ENCODE data around the gene NUDT14.

Gene NUDT14

GRCh38 chr14:105200074-105200473 lies 19.0 kb upstream of the NUDT14 start:
- Mint-ChIP-seq H3K36me3 (ENCODE audit: low read depth) (no peaks in the 10 kb centered on the region), H3K9me3 (no peaks in the 10 kb centered on the region), H3K4me1 (peaks cover 6% of the 10 kb centered on the region), H3K27me3 (ENCODE audit: low read depth) (peaks cover 24% of the 10 kb centered on the region), H3K4me3 (no peak overlapping the region), H3K27ac (no peak overlapping the region)
- no peak for TF ChIP-seq CTCF (IDR thresholded peaks at IDR 0.05; ENCODE audit: unreplicated experiment in 3 of 3)

GRCh38 chr14:105199093-105199492 lies 18.0 kb upstream of the NUDT14 start:
- Mint-ChIP-seq H3K4me3 (no peak overlapping the region), H3K27ac (peak overlapping the region in 1 of 3 experiments; percentile 57)

GRCh38 chr14:105198588-105198987 lies 17.5 kb upstream of the NUDT14 start:
- Mint-ChIP-seq H3K36me3 (ENCODE audit: low read depth) (no peaks in the 10 kb centered on the region), H3K27ac (peak overlapping the region in 1 of 3 experiments; percentile 57), H3K9me3 (no peaks in the 10 kb centered on the region), H3K27me3 (ENCODE audit: low read depth) (peaks cover 31% of the 10 kb centered on the region), H3K4me1 (peaks cover 17% of the 10 kb centered on the region), H3K4me3 (no peak overlapping the region)
- no peak for TF ChIP-seq CTCF (IDR thresholded peaks at IDR 0.05; ENCODE audit: unreplicated experiment in 3 of 3)

More at GRCh38 chr14:105199093-105199492, 18.0 kb upstream of the NUDT14 start:
- H3K9me3 Mint-ChIP-seq = no peaks in the 10 kb centered on the region
- H3K4me1 Mint-ChIP-seq = peaks cover 13% of the 10 kb centered on the region
- H3K36me3 Mint-ChIP-seq (ENCODE audit: low read depth) = no peaks in the 10 kb centered on the region
- H3K27me3 Mint-ChIP-seq (ENCODE audit: low read depth) = peaks cover 29% of the 10 kb centered on the region
- TF ChIP-seq CTCF (IDR thresholded peaks at IDR 0.05; ENCODE audit: unreplicated experiment in 3 of 3) = no peak

- Mint-ChIP-seq H3K36me3 (ENCODE audit: low read depth) (no peaks in the 10 kb centered on the region), H3K4me1 (peaks cover 17% of the 10 kb centered on the region), H3K27ac (no peak overlapping the region), H3K4me3 (no peak overlapping the region), H3K27me3 (ENCODE audit: low read depth) (peaks cover 31% of the 10 kb centered on the region), H3K9me3 (no peaks in the 10 kb centered on the region)
- TF ChIP-seq CTCF (IDR thresholded peaks at IDR 0.05; ENCODE audit: unreplicated experiment in 3 of 3) = no peak
These were observed 16.1 kb upstream of the NUDT14 start for GRCh38 chr14:105197211-105197641.

GRCh38 chr14:105196265-105196960 lies 15.3 kb upstream of the NUDT14 start:
- no peak for TF ChIP-seq CTCF (IDR thresholded peaks at IDR 0.05; ENCODE audit: unreplicated experiment in 3 of 3)
- Mint-ChIP-seq H3K36me3 (ENCODE audit: low read depth) (no peaks in the 10 kb centered on the region), H3K27me3 (ENCODE audit: low read depth) (peaks cover 31% of the 10 kb centered on the region), H3K9me3 (no peaks in the 10 kb centered on the region), H3K4me1 (peaks cover 17% of the 10 kb centered on the region), H3K27ac (no peak overlapping the region), H3K4me3 (peak overlapping the region in 1 of 3 experiments; percentile 50)

All from nephron (organoid).